Endothelial cell (in vitro differentiated cells): ENCODE data around the gene ERGIC3. TPM values are rescaled to one million over a fixed set of nuclear protein-coding genes. Genes with fewer than 3 reads are reported as not detected.

Experiments
- DNase-seq: peaks from one replicate; pipeline ENCODE4 v3.0.0; 2021; ENCODE audit warnings: low spot score
- H3K27ac Mint-ChIP-seq: one replicate; pipeline ENCODE4 v1.8.0; 2021; ENCODE audit warnings: mixed read lengths, inconsistent platforms; ENCODE audit not compliant: unreplicated experiment
- H3K27me3 Mint-ChIP-seq: one replicate; pipeline ENCODE4 v1.8.0; 2021; ENCODE audit warnings: mild to moderate bottlenecking, moderate library complexity, mixed read lengths, inconsistent platforms; ENCODE audit not compliant: unreplicated experiment
- H3K36me3 Mint-ChIP-seq: one replicate; pipeline ENCODE4 v1.8.0; 2021; ENCODE audit warnings: mild to moderate bottlenecking, low read depth, mixed read lengths, inconsistent platforms; ENCODE audit not compliant: unreplicated experiment
- H3K4me1 Mint-ChIP-seq: one replicate; pipeline ENCODE4 v1.8.0; 2021; ENCODE audit warnings: mild to moderate bottlenecking, mixed read lengths, inconsistent platforms; ENCODE audit not compliant: unreplicated experiment
- H3K4me3 Mint-ChIP-seq: one replicate; pipeline ENCODE4 v1.8.0; 2021; ENCODE audit warnings: mild to moderate bottlenecking, mixed read lengths, inconsistent platforms; ENCODE audit not compliant: unreplicated experiment
- H3K9me3 Mint-ChIP-seq: one replicate; pipeline ENCODE4 v1.8.0; 2021; ENCODE audit warnings: mixed read lengths, inconsistent platforms; ENCODE audit not compliant: unreplicated experiment
- total RNA-seq: library from RNA; stranded (reverse); fragmentation: NEBNext Ultra II Directional; extraction: Animal tissue kit (Norgen Biotek cat#: 25700); gene quantifications from one replicate; pipeline ENCODE4 v1.2.1, GENCODE V29; 2021; ENCODE audit not compliant: unreplicated experiment
- TF ChIP-seq, protein P1 (sequence below): fragments of 200-600 bp; sonication (generic); IDR thresholded peaks from one replicate; pipeline ENCODE4 v1.5.0; 2021; ENCODE audit warnings: antibody characterized with exemption; ENCODE audit not compliant: unreplicated experiment

The ERGIC3 gene
- total RNA-seq, 1 donor from 2014 or later: 282 TPM

DNA sequence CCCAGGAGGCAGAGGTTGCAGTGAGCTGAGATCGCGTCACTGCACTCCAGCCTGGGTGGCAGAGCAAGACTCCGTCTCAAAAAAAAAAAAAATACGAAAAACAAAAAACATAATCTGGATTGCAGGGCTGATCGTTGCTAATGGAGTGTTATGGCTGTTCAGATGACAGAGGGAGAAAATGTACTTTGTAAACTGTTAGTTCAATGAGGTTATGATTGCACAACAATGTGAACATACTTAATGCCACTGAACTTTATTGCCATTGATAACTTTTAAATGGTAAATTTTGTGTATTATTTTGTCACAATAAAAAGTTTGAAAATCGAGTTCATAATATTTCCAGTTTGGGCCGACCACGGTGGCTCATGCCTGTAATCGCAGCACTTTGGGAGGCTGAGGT, 22.9 kb upstream of the ERGIC3 start:
- peaks cover 5% of the 10 kb centered on the region for H3K36me3 Mint-ChIP-seq
- no peak for DNase-seq
- TF ChIP-seq, protein P1, sequence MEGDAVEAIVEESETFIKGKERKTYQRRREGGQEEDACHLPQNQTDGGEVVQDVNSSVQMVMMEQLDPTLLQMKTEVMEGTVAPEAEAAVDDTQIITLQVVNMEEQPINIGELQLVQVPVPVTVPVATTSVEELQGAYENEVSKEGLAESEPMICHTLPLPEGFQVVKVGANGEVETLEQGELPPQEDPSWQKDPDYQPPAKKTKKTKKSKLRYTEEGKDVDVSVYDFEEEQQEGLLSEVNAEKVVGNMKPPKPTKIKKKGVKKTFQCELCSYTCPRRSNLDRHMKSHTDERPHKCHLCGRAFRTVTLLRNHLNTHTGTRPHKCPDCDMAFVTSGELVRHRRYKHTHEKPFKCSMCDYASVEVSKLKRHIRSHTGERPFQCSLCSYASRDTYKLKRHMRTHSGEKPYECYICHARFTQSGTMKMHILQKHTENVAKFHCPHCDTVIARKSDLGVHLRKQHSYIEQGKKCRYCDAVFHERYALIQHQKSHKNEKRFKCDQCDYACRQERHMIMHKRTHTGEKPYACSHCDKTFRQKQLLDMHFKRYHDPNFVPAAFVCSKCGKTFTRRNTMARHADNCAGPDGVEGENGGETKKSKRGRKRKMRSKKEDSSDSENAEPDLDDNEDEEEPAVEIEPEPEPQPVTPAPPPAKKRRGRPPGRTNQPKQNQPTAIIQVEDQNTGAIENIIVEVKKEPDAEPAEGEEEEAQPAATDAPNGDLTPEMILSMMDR: no peak
- no peaks in the 10 kb centered on the region for H3K9me3 Mint-ChIP-seq
- H3K27ac Mint-ChIP-seq: no peak overlapping the region
- no peak overlapping the region for H3K4me3 Mint-ChIP-seq
- no peaks in the 10 kb centered on the region for H3K4me1 Mint-ChIP-seq
- peaks cover 2% of the 10 kb centered on the region for H3K27me3 Mint-ChIP-seq

DNA sequence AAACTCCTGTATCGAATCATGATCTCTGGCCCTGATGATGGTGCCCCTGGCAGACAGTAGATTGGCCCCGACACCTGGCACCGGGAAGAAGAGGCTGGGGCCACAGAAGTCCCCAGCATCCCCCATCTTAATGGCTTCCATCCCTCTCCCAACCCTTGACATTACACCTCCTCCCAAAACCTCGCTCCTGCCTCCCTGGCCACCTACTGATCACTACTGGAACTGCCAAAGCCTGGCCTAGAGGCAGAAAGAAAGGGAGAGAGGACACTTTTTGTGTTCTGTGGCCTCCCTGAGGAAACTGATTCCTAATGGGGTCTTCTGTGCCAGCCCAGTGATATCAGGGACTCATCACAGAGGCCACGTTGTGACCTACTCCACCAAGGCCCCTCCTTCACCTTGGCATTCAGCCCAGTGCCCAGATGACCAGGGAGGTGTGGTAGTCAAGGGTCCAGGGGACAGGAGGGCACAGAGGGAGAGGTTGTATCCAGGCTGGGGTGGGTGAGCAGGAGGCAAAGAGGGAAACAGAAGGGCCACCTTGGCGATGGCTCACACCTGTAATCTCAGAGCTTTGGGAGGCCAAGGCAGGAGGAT, 18.5 kb upstream of the ERGIC3 start:
- Mint-ChIP-seq H3K9me3 (no peaks in the 10 kb centered on the region), H3K27me3 (no peaks in the 10 kb centered on the region), H3K4me1 (no peaks in the 10 kb centered on the region), H3K4me3 (no peak overlapping the region), H3K27ac (no peak overlapping the region), H3K36me3 (no peaks in the 10 kb centered on the region)
- peak; percentile 59 for DNase-seq
- TF ChIP-seq, protein P1: peak; percentile 74

DNA sequence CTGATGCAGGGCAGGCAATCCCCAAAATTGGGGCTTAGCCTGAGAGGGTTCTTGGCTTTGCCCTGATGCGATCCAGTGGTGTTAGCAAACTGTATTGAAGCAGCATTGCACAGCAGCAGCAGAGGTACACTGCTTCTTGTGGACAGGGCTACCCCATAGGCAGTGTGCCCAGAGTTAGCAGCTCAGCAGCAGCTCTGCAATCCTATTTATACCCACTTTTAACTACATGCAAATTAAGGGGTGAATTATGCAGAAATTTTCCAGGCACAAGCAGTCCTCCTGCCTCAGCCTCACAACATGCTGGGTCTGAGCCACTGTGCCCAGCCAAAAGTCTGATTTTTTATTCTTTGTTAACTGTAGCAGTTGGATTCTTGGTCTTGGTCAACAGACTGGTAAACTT, 16.2 kb upstream of the ERGIC3 start:
- no peak overlapping the region for H3K4me3 Mint-ChIP-seq
- no peak for DNase-seq
- H3K36me3 Mint-ChIP-seq: no peaks in the 10 kb centered on the region

DNA sequence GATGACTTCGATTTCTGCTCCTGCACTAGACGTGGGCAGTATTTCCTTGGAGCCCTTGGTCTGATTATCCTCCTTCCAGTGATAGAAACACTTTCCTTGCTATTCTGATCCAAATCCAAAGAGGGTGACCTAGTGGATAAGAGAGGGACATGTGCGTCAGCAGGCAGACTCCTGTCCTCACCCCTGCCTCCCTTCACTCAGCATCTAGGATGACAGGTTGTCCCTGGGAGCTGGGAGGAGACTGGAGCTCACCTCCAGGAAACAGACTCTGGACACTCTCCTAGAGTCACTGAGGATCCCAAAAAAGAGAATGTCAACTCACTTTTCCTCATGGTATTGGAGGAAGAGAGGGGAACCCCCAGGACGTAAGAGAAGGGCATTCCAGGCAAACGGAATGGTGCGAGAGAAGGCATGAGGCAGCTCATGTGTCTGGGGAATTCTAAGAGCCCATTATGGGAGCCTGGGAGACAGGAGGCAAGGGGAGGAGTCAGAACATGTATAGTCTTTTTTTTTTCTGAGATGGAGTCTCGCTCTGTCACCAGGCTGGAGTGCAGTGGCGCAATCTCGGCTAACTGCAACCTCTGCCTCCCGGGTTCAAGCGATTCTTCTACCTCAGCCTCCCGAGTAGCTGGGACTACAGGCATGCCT, 14.6 kb upstream of the ERGIC3 start:
- Mint-ChIP-seq H3K9me3 (no peaks in the 10 kb centered on the region), H3K27ac (no peak overlapping the region), H3K4me3 (no peak overlapping the region), H3K27me3 (no peaks in the 10 kb centered on the region), H3K4me1 (no peaks in the 10 kb centered on the region), H3K36me3 (no peaks in the 10 kb centered on the region)
- no peak for DNase-seq
- TF ChIP-seq, protein P1: no peak

More for the DNA sequence above, 16.2 kb upstream of the ERGIC3 start:
- TF ChIP-seq, protein P1: no peak
- no peaks in the 10 kb centered on the region for H3K9me3 Mint-ChIP-seq
- no peak overlapping the region for H3K27ac Mint-ChIP-seq
- no peaks in the 10 kb centered on the region for H3K4me1 Mint-ChIP-seq
- no peaks in the 10 kb centered on the region for H3K27me3 Mint-ChIP-seq

DNA sequence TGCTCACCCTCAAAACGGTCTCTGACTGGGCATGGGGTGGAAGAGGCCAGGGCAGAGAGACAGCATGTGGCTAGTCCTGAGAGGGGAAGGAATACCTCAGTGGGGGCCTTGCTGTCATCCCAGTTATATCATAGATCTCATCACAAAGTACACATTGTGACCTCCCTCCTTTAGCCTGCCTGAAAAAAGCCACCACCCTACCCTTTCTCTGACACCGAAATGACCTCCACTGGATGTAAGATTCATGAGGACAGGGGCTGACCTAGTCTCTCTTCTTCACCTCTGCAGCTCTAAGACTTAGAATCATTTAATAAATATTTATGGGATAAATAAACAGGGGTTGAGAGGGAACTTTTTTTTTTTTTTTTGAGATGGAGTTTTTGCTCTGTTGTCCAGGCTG, 12.3 kb upstream of the ERGIC3 start, which contains the start of gene C20orf173:
Gene C20orf173 (minus strand): TSS at position 101 of the 400 bp plus-strand sequence. CDS start 279 bp downstream, outside the sequence.
- Mint-ChIP-seq H3K36me3 (no peaks in the 10 kb centered on the region), H3K4me1 (no peaks in the 10 kb centered on the region)

More for the DNA sequence above, 12.3 kb upstream of the ERGIC3 start, which contains the start of gene C20orf173:
- TF ChIP-seq, protein P1: no peak
- no peak for DNase-seq
- no peaks in the 10 kb centered on the region for H3K9me3 Mint-ChIP-seq
- no peak within 1 kb of the TSS for H3K4me3 Mint-ChIP-seq
- no peak within 1 kb of the TSS for H3K27ac Mint-ChIP-seq
- H3K27me3 Mint-ChIP-seq: peaks cover under 1% of the 10 kb centered on the region
